Natural killer cell treated with Interleukin-12 subunit alpha and Interleukin-12 subunit beta and Interleukin-15 and Interleukin-18, amount 100 ng/mL, for 72 hours (primary cell): Measurements from ENCODE around the gene SEMA3E. TPM values are rescaled to one million over a fixed set of nuclear protein-coding genes. Genes with fewer than 3 reads are reported as not detected.

Experiments
- ATAC-seq, 2 donors: fragments of 150-1000 bp; cut with Tn5 transposase in 1 of 2; sonication (Bioruptor Pico), chemical (Tn5 transposase) in 1 of 2; 2 replicates each; pipeline ENCODE4 v1.10.0; 2021
- DNase-seq: peaks from one replicate; pipeline ENCODE4 v3.0.0; 2022; ENCODE audit warnings: low spot score
- H3K27ac Mint-ChIP-seq, 2 donors: 1 replicate in 1 of 2; 2 replicates in 1 of 2; pipeline ENCODE4 v1.8.0; 2022; ENCODE audit warnings: mixed read lengths in 2 of 2, mild to moderate bottlenecking in 1 of 2, moderate library complexity in 1 of 2
- H3K27me3 Mint-ChIP-seq, 2 donors: 1 replicate in 1 of 2; 2 replicates in 1 of 2; pipeline ENCODE4 v1.8.0; 2022; ENCODE audit warnings: mixed read lengths in 2 of 2
- H3K36me3 Mint-ChIP-seq: one replicate; pipeline ENCODE4 v1.8.0; 2022; ENCODE audit warnings: mixed read lengths
- H3K4me1 Mint-ChIP-seq, 2 donors: 1 replicate in 1 of 2; 2 replicates in 1 of 2; pipeline ENCODE4 v1.8.0; 2022; ENCODE audit warnings: low read depth in 2 of 2, mixed read lengths in 2 of 2, mild to moderate bottlenecking in 1 of 2
- H3K4me3 Mint-ChIP-seq: one replicate; pipeline ENCODE4 v1.8.0; 2022; ENCODE audit warnings: mixed read lengths
- H3K9me3 Mint-ChIP-seq: 2 replicates; pipeline ENCODE4 v1.8.0; 2022; ENCODE audit warnings: mixed read lengths
- total RNA-seq, 2 donors: library from RNA; stranded (reverse); gene quantifications; one replicate each; pipeline ENCODE4 v1.2.3, GENCODE V29; 2022

Gene SEMA3E
- total RNA-seq, 2 donors from 2014 or later = not detected

GRCh38 chr7:83519240-83519639 lies 129.7 kb downstream of the SEMA3E start:
- no peak overlapping the region for H3K27ac Mint-ChIP-seq
- DNase-seq = no peak
- no peaks in the 10 kb centered on the region for H3K4me1 Mint-ChIP-seq
- H3K4me3 Mint-ChIP-seq = no peak overlapping the region
- H3K36me3 Mint-ChIP-seq = no peaks in the 10 kb centered on the region
- peaks cover 10% of the 10 kb centered on the region for H3K9me3 Mint-ChIP-seq
- H3K27me3 Mint-ChIP-seq = no peaks in the 10 kb centered on the region
- ATAC-seq = no peak

GRCh38 chr7:83517035-83517700 lies 131.8 kb downstream of the SEMA3E start:
- H3K9me3 Mint-ChIP-seq = peaks cover 9% of the 10 kb centered on the region
- H3K27ac Mint-ChIP-seq = no peak overlapping the region
- ATAC-seq = no peak
- DNase-seq = no peak
- H3K27me3 Mint-ChIP-seq = no peaks in the 10 kb centered on the region
- H3K4me3 Mint-ChIP-seq = no peak overlapping the region
- no peaks in the 10 kb centered on the region for H3K36me3 Mint-ChIP-seq
- no peaks in the 10 kb centered on the region for H3K4me1 Mint-ChIP-seq

- no peak overlapping the region for H3K27ac Mint-ChIP-seq
- no peaks in the 10 kb centered on the region for H3K27me3 Mint-ChIP-seq
- DNase-seq (no peak), ATAC-seq (no peak)
- H3K9me3 Mint-ChIP-seq = peaks cover 12% of the 10 kb centered on the region
- no peaks in the 10 kb centered on the region for H3K36me3 Mint-ChIP-seq
- no peaks in the 10 kb centered on the region for H3K4me1 Mint-ChIP-seq
- no peak overlapping the region for H3K4me3 Mint-ChIP-seq
Measured at GRCh38 chr7:83514977-83515376, 134.0 kb downstream of the SEMA3E start.

- H3K4me1 Mint-ChIP-seq = no peaks in the 10 kb centered on the region
- H3K9me3 Mint-ChIP-seq = peaks cover 9% of the 10 kb centered on the region
- ATAC-seq = no peak
- H3K27ac Mint-ChIP-seq = no peak overlapping the region
- no peaks in the 10 kb centered on the region for H3K36me3 Mint-ChIP-seq
- no peaks in the 10 kb centered on the region for H3K27me3 Mint-ChIP-seq
- H3K4me3 Mint-ChIP-seq = no peak overlapping the region
- DNase-seq = no peak
Measured at GRCh38 chr7:83509255-83510021, 139.5 kb downstream of the SEMA3E start.

- DNase-seq (no peak), ATAC-seq (no peak)
- Mint-ChIP-seq H3K27me3 (no peaks in the 10 kb centered on the region), H3K4me3 (no peak overlapping the region), H3K9me3 (peaks cover 4% of the 10 kb centered on the region), H3K27ac (no peak overlapping the region), H3K4me1 (no peaks in the 10 kb centered on the region), H3K36me3 (no peaks in the 10 kb centered on the region)
Measured at GRCh38 chr7:83504330-83504729, 144.6 kb downstream of the SEMA3E start.

GRCh38 chr7:83502636-83503035 lies 146.3 kb downstream of the SEMA3E start:
- no peaks in the 10 kb centered on the region for H3K27me3 Mint-ChIP-seq
- H3K4me1 Mint-ChIP-seq = no peaks in the 10 kb centered on the region
- H3K4me3 Mint-ChIP-seq = no peak overlapping the region
- no peak overlapping the region for H3K27ac Mint-ChIP-seq
- peaks cover 4% of the 10 kb centered on the region for H3K9me3 Mint-ChIP-seq
- H3K36me3 Mint-ChIP-seq = no peaks in the 10 kb centered on the region
- ATAC-seq (no peak), DNase-seq (no peak)

GRCh38 chr7:83494683-83495082 lies 154.3 kb downstream of the SEMA3E start:
- Mint-ChIP-seq H3K27me3 (no peaks in the 10 kb centered on the region), H3K9me3 (peaks cover 3% of the 10 kb centered on the region), H3K4me1 (no peaks in the 10 kb centered on the region), H3K27ac (no peak overlapping the region), H3K36me3 (no peaks in the 10 kb centered on the region), H3K4me3 (no peak overlapping the region)
- ATAC-seq = no peak
- DNase-seq = no peak

- no peak for ATAC-seq
- no peak overlapping the region for H3K4me3 Mint-ChIP-seq
- H3K4me1 Mint-ChIP-seq = no peaks in the 10 kb centered on the region
- no peaks in the 10 kb centered on the region for H3K27me3 Mint-ChIP-seq
- peaks cover 13% of the 10 kb centered on the region for H3K9me3 Mint-ChIP-seq
- no peaks in the 10 kb centered on the region for H3K36me3 Mint-ChIP-seq
- H3K27ac Mint-ChIP-seq = no peak overlapping the region
- no peak for DNase-seq
Measured at GRCh38 chr7:83492802-83493201, 156.1 kb downstream of the SEMA3E start.

- Mint-ChIP-seq H3K27me3 (no peaks in the 10 kb centered on the region), H3K9me3 (peaks cover 23% of the 10 kb centered on the region), H3K36me3 (no peaks in the 10 kb centered on the region), H3K27ac (no peak overlapping the region), H3K4me3 (no peak overlapping the region), H3K4me1 (no peaks in the 10 kb centered on the region)
- ATAC-seq (no peak), DNase-seq (no peak)
Measured at GRCh38 chr7:83487801-83488200, 161.1 kb downstream of the SEMA3E start.

- no peaks in the 10 kb centered on the region for H3K36me3 Mint-ChIP-seq
- no peak overlapping the region for H3K4me3 Mint-ChIP-seq
- ATAC-seq = no peak
- no peak for DNase-seq
- H3K27ac Mint-ChIP-seq = no peak overlapping the region
- H3K4me1 Mint-ChIP-seq = no peaks in the 10 kb centered on the region
- H3K9me3 Mint-ChIP-seq = peaks cover 26% of the 10 kb centered on the region
- no peaks in the 10 kb centered on the region for H3K27me3 Mint-ChIP-seq
Measured at GRCh38 chr7:83486957-83487356, 162.0 kb downstream of the SEMA3E start.

GRCh38 chr7:83486536-83486935 lies 162.4 kb downstream of the SEMA3E start:
- no peaks in the 10 kb centered on the region for H3K27me3 Mint-ChIP-seq
- DNase-seq (no peak), ATAC-seq (no peak)
- H3K36me3 Mint-ChIP-seq = no peaks in the 10 kb centered on the region
- peaks cover 26% of the 10 kb centered on the region for H3K9me3 Mint-ChIP-seq
- no peak overlapping the region for H3K4me3 Mint-ChIP-seq
- no peaks in the 10 kb centered on the region for H3K4me1 Mint-ChIP-seq
- H3K27ac Mint-ChIP-seq = no peak overlapping the region

- DNase-seq (no peak), ATAC-seq (no peak)
- Mint-ChIP-seq H3K36me3 (no peaks in the 10 kb centered on the region), H3K27me3 (no peaks in the 10 kb centered on the region), H3K4me3 (no peak overlapping the region), H3K27ac (no peak overlapping the region), H3K9me3 (peaks cover 23% of the 10 kb centered on the region), H3K4me1 (no peaks in the 10 kb centered on the region)
Measured at GRCh38 chr7:83484826-83485225, 164.1 kb downstream of the SEMA3E start.

- DNase-seq (no peak), ATAC-seq (no peak)
- Mint-ChIP-seq H3K27me3 (no peaks in the 10 kb centered on the region), H3K36me3 (no peaks in the 10 kb centered on the region), H3K27ac (no peak overlapping the region), H3K9me3 (peaks cover 23% of the 10 kb centered on the region), H3K4me1 (no peaks in the 10 kb centered on the region), H3K4me3 (no peak overlapping the region)
Measured at GRCh38 chr7:83484266-83484665, 164.7 kb downstream of the SEMA3E start.

- no peaks in the 10 kb centered on the region for H3K36me3 Mint-ChIP-seq
- no peaks in the 10 kb centered on the region for H3K27me3 Mint-ChIP-seq
- no peaks in the 10 kb centered on the region for H3K4me1 Mint-ChIP-seq
- no peak overlapping the region for H3K4me3 Mint-ChIP-seq
- ATAC-seq (no peak), DNase-seq (no peak)
- peaks cover 9% of the 10 kb centered on the region for H3K9me3 Mint-ChIP-seq
- no peak overlapping the region for H3K27ac Mint-ChIP-seq
Measured at GRCh38 chr7:83478616-83479015, 170.3 kb downstream of the SEMA3E start.
